Subcutaneous abdominal adipose tissue (tissue), 5 donors: Measurements from ENCODE around the gene COL4A1.
"Not testable (repeated sequence)": the region's sequence is repeated elsewhere in the genome, so short reads cannot be mapped to it uniquely, and the experiment has no call there.

Source experiments
- H3K27ac ChIP-seq: one replicate; pipeline ENCODE4 v1.7.0; 2013; ENCODE audit warnings: low read depth, mild to moderate bottlenecking, inconsistent platforms, low read length, moderate library complexity
- H3K27me3 ChIP-seq, 5 donors: one replicate each; pipeline ENCODE4 v1.7.0; 2013; ENCODE audit warnings: low read length in 5 of 5, inconsistent platforms in 1 of 5; ENCODE audit not compliant: control insufficient read depth in 5 of 5, insufficient read depth in 4 of 5
- H3K36me3 ChIP-seq, 5 donors: one replicate each; pipeline ENCODE4 v1.7.0; 2013; ENCODE audit warnings: low read length in 5 of 5; ENCODE audit not compliant: control insufficient read depth in 5 of 5, insufficient read depth in 5 of 5
- H3K4me1 ChIP-seq, 5 donors: one replicate each; pipeline ENCODE4 v1.7.0; 2013; ENCODE audit warnings: low read length in 5 of 5, mild to moderate bottlenecking in 3 of 5, moderate library complexity in 1 of 5; ENCODE audit not compliant: control insufficient read depth in 5 of 5, insufficient read depth in 5 of 5
- H3K4me3 ChIP-seq, 5 donors: one replicate each; pipeline ENCODE4 v1.7.0; 2013; ENCODE audit warnings: low read length in 5 of 5, low read depth in 1 of 5
- H3K9ac ChIP-seq, 5 donors: one replicate each; pipeline ENCODE4 v1.7.0; 2013; ENCODE audit warnings: low read length in 5 of 5, mild to moderate bottlenecking in 4 of 5, moderate library complexity in 3 of 5
- H3K9me3 ChIP-seq, 5 donors: one replicate each; pipeline ENCODE4 v1.7.0; 2013; ENCODE audit warnings: low read length in 5 of 5; ENCODE audit not compliant: control insufficient read depth in 5 of 5
- donor health status: healthy.
- donor health status: healthy.
- donor health status: healthy.
- donor health status: healthy.
- donor health status: healthy.

COL4A1 gene

GRCh38 chr13:110319774-110320509 is 13.0 kb upstream of the COL4A1 start:
- Histone ChIP-seq H3K4me3 (peak overlapping the region in 2 of 5 donors; percentile 16 to 49), H3K4me1 (peaks cover 18 to 99% (median 76%) of the 10 kb centered on the region in 5 donors)

GRCh38 chr13:110319397-110319773 is 12.4 kb upstream of the COL4A1 start:
- no peaks in the 10 kb centered on the region for H3K9me3 ChIP-seq
- peaks cover 20 to 99% (median 78%) of the 10 kb centered on the region in 5 donors for H3K4me1 ChIP-seq
- H3K27ac ChIP-seq, result peak overlapping the region; percentile 90
- H3K27me3 ChIP-seq, result no peaks in the 10 kb centered on the region
- H3K36me3 ChIP-seq, result peaks cover 0 to 33% (median 20%) of the 10 kb centered on the region in 5 donors
- H3K9ac ChIP-seq, result peak overlapping the region in 1 of 5 donors; percentile 33
- peak overlapping the region in 1 of 5 donors; percentile 49 for H3K4me3 ChIP-seq

More at GRCh38 chr13:110319774-110320509, 13.0 kb upstream of the COL4A1 start:
- Histone ChIP-seq H3K36me3 (peaks cover 0 to 29% (median 20%) of the 10 kb centered on the region in 5 donors), H3K9ac (peak overlapping the region in 4 of 5 donors; percentile 4 to 64 (median 50)), H3K9me3 (no peaks in the 10 kb centered on the region), H3K27ac (peak overlapping the region; percentile 90), H3K27me3 (no peaks in the 10 kb centered on the region)

- Histone ChIP-seq H3K9ac (peak overlapping the region in 1 of 5 donors; percentile 33), H3K27ac (peak overlapping the region; percentile 90), H3K36me3 (peaks cover 0 to 36% (median 18%) of the 10 kb centered on the region in 5 donors), H3K4me3 (peak overlapping the region in 1 of 5 donors; percentile 49), H3K27me3 (no peaks in the 10 kb centered on the region), H3K9me3 (no peaks in the 10 kb centered on the region), H3K4me1 (peaks cover 22 to 99% (median 78%) of the 10 kb centered on the region in 5 donors)
Measured at GRCh38 chr13:110318920-110319319, 12.0 kb upstream of the COL4A1 start.

GRCh38 chr13:110317496-110318195 is 10.7 kb upstream of the COL4A1 start:
- no peaks in the 10 kb centered on the region for H3K9me3 ChIP-seq
- H3K27me3 ChIP-seq, result no peaks in the 10 kb centered on the region
- peaks cover 24 to 95% (median 73%) of the 10 kb centered on the region in 5 donors for H3K4me1 ChIP-seq
- H3K27ac ChIP-seq, result peak overlapping the region; percentile 90
- H3K36me3 ChIP-seq, result peaks cover 0 to 38% (median 21%) of the 10 kb centered on the region in 5 donors
- no peak overlapping the region for H3K9ac ChIP-seq
- H3K4me3 ChIP-seq, result no peak overlapping the region

GRCh38 chr13:110317093-110317492 is 10.1 kb upstream of the COL4A1 start:
- H3K4me3 ChIP-seq, result no peak overlapping the region
- no peaks in the 10 kb centered on the region for H3K27me3 ChIP-seq
- peaks cover 24 to 95% (median 72%) of the 10 kb centered on the region in 5 donors for H3K4me1 ChIP-seq
- peak overlapping the region; percentile 90 for H3K27ac ChIP-seq
- no peaks in the 10 kb centered on the region for H3K9me3 ChIP-seq
- no peak overlapping the region for H3K9ac ChIP-seq
- H3K36me3 ChIP-seq, result peaks cover 0 to 40% (median 22%) of the 10 kb centered on the region in 5 donors

GRCh38 chr13:110316196-110316595 is 9.2 kb upstream of the COL4A1 start:
- peak overlapping the region; percentile 99 for H3K27ac ChIP-seq
- peaks cover 28 to 95% (median 73%) of the 10 kb centered on the region in 5 donors for H3K4me1 ChIP-seq

GRCh38 chr13:110314516-110315245 is 7.7 kb upstream of the COL4A1 start:
- Histone ChIP-seq H3K27ac (peak overlapping the region; percentile 99), H3K4me3 (peak overlapping the region in 3 of 5 donors; percentile 25 to 49 (median 38))

More at GRCh38 chr13:110316196-110316595, 9.2 kb upstream of the COL4A1 start:
- H3K9me3 ChIP-seq, result no peaks in the 10 kb centered on the region
- H3K9ac ChIP-seq, result no peak overlapping the region
- H3K27me3 ChIP-seq, result no peaks in the 10 kb centered on the region
- peaks cover 0 to 43% (median 24%) of the 10 kb centered on the region in 5 donors for H3K36me3 ChIP-seq
- no peak overlapping the region for H3K4me3 ChIP-seq

GRCh38 chr13:110313733-110314132 is 6.8 kb upstream of the COL4A1 start:
- peaks cover 23 to 95% (median 82%) of the 10 kb centered on the region in 5 donors for H3K4me1 ChIP-seq
- not testable (repeated sequence) for H3K9me3 ChIP-seq, H3K27me3 ChIP-seq
- H3K36me3 ChIP-seq, result peaks cover 0 to 60% (median 26%) of the 10 kb centered on the region in 5 donors
- peak overlapping the region in 4 of 5 donors; percentile 5 to 61 (median 48) for H3K9ac ChIP-seq
- H3K4me3 ChIP-seq, result peak overlapping the region; percentile 38 to 51 (median 49)
- peak overlapping the region; percentile 99 for H3K27ac ChIP-seq

More at GRCh38 chr13:110314516-110315245, 7.7 kb upstream of the COL4A1 start:
- Histone ChIP-seq H3K27me3 (no peaks in the 10 kb centered on the region), H3K4me1 (peaks cover 29 to 95% (median 82%) of the 10 kb centered on the region in 5 donors), H3K36me3 (peaks cover 0 to 55% (median 26%) of the 10 kb centered on the region in 5 donors), H3K9me3 (no peaks in the 10 kb centered on the region), H3K9ac (peak overlapping the region in 1 of 5 donors; percentile 40)

- H3K36me3 ChIP-seq, result peaks cover 0 to 57% (median 26%) of the 10 kb centered on the region in 5 donors
- H3K9ac ChIP-seq, result peak overlapping the region in 4 of 5 donors; percentile 47 to 76 (median 70)
- peaks cover 23 to 93% (median 80%) of the 10 kb centered on the region in 5 donors for H3K4me1 ChIP-seq
- not testable (repeated sequence) for H3K9me3 ChIP-seq, H3K27me3 ChIP-seq
- H3K27ac ChIP-seq, result peak overlapping the region; percentile 99
- H3K4me3 ChIP-seq, result peak overlapping the region in 4 of 5 donors; percentile 54 to 99 (median 75)
Measured at GRCh38 chr13:110313261-110313660, 6.3 kb upstream of the COL4A1 start.
